Common myeloid progenitor, CD34-positive (primary cell): ENCODE results near the gene ERBIN.
"Not testable (repeated sequence)": the region's sequence is repeated elsewhere in the genome, so short reads cannot be mapped to it uniquely, and the experiment has no call there.

Source experiments
- CTCF ChIA-PET: fragments of 350-600 bp; sonication (Branson Sonifier 250); formaldehyde crosslinking; loops from one replicate; lab custom pipeline; 2021; ENCODE audit warnings: antibody characterized with exemption; lab: Charles Lee
- POLR2A ChIA-PET: fragments of 350-600 bp; sonication (Branson Sonifier 250); formaldehyde crosslinking; loops from one replicate; lab custom pipeline; 2021; ENCODE audit warnings: antibody characterized with exemption; lab: Charles Lee
- DNase-seq, 3 donors: peaks; one replicate each; pipeline versions ENCODE4 v3.0.0 to v3.0.0-alpha.2; 2013
- H3K27ac ChIP-seq, 2 experiments: 1 replicate in 1 of 2; 2 replicates in 1 of 2; pipeline ENCODE4 v1.7.0; 2013; ENCODE audit warnings: inconsistent platforms in 2 of 2, low read length in 2 of 2, mild to moderate bottlenecking in 2 of 2, low read depth in 1 of 2, moderate library complexity in 1 of 2; ENCODE audit not compliant: severe bottlenecking in 2 of 2, insufficient read depth in 1 of 2, poor library complexity in 1 of 2
- H3K27me3 ChIP-seq, 5 experiments: replicated peaks in 2 of 5; 1 replicate in 3 of 5; 2 replicates in 2 of 5; pipeline versions ENCODE4 v1.6.1 to v1.7.0; 2013; ENCODE audit warnings: low read length in 4 of 5, mild to moderate bottlenecking in 2 of 5, moderate library complexity in 2 of 5, inconsistent platforms in 1 of 5; ENCODE audit not compliant: insufficient read depth in 5 of 5, control insufficient read depth in 4 of 5
- H3K36me3 ChIP-seq, 4 experiments: 1 replicate in 2 of 4; 2 replicates in 2 of 4; pipeline versions ENCODE4 v1.6.1 to v1.7.0; 2013; ENCODE audit warnings: low read length in 3 of 4, control low read depth in 1 of 4, mild to moderate bottlenecking in 1 of 4; ENCODE audit not compliant: control insufficient read depth in 4 of 4, insufficient read depth in 4 of 4
- H3K4me1 ChIP-seq, 4 experiments: 1 replicate in 3 of 4; 2 replicates in 1 of 4; pipeline versions ENCODE4 v1.6.1 to v1.7.1; 2013; ENCODE audit warnings: low read length in 3 of 4, mild to moderate bottlenecking in 3 of 4, control low read depth in 1 of 4, inconsistent platforms in 1 of 4, moderate library complexity in 1 of 4; ENCODE audit not compliant: control insufficient read depth in 4 of 4, insufficient read depth in 4 of 4; ENCODE audit errors: control extremely low read depth in 1 of 4
- H3K4me3 ChIP-seq, 7 experiments: 1 replicate in 4 of 7; 2 replicates in 3 of 7; pipeline versions ENCODE4 v1.5.1 to v1.7.0; 2013; ENCODE audit warnings: mild to moderate bottlenecking in 7 of 7, low read length in 6 of 7, moderate library complexity in 6 of 7, inconsistent platforms in 2 of 7, low read depth in 2 of 7, control low read depth in 1 of 7; ENCODE audit not compliant: insufficient read depth in 4 of 7, control insufficient read depth in 1 of 7; ENCODE audit errors: extremely low read depth in 1 of 7
- H3K9me3 ChIP-seq, 5 experiments: 1 replicate in 4 of 5; 2 replicates in 1 of 5; pipeline versions ENCODE4 v1.6.1 to v1.7.1; 2013; ENCODE audit warnings: low read length in 4 of 5, mild to moderate bottlenecking in 2 of 5, inconsistent platforms in 1 of 5, low read depth in 1 of 5, moderate library complexity in 1 of 5; ENCODE audit not compliant: control insufficient read depth in 4 of 5, insufficient read depth in 2 of 5; ENCODE audit errors: control extremely low read depth in 1 of 5
- WGBS: methylation state at CpG from one replicate; pipeline ENCODE4 v1.1.5; 2013; ENCODE audit not compliant: insufficient coverage; 5-methylcytosine and 5-hydroxymethylcytosine counted together

The ERBIN gene

GRCh38 chr5:66041627-66042026, 115.3 kb downstream of the ERBIN start:
- WGBS, result no CpG with 5 or more reads among the region's 1 CpG
- no peak for DNase-seq
- Histone ChIP-seq H3K36me3 (peaks cover 10 to 43% (median 24%) of the 10 kb centered on the region in 4 experiments), H3K9me3 (no peaks in the 10 kb centered on the region), H3K27me3 (no peaks in the 10 kb centered on the region), H3K27ac (no peak overlapping the region), H3K4me3 (no peak overlapping the region), H3K4me1 (peaks cover 0 to 6% (median 0%) of the 10 kb centered on the region in 4 experiments)
- ChIA-PET CTCF (interaction anchor here (2.4 kb wide), 1 partner anchor 281 kb away, joined by 7 read pairs; no protein-coding TSS in a partner anchor), POLR2A (no interaction called here)

GRCh38 chr5:66057239-66057638, 130.9 kb downstream of the ERBIN start:
- Histone ChIP-seq H3K4me1 (no peaks in the 10 kb centered on the region), H3K4me3 (no peak overlapping the region), H3K27ac (no peak overlapping the region), H3K36me3 (peaks cover 9 to 23% (median 16%) of the 10 kb centered on the region in 4 experiments), H3K27me3 (no peaks in the 10 kb centered on the region), H3K9me3 (no peaks in the 10 kb centered on the region)
- ChIA-PET CTCF (no interaction called here), POLR2A (no interaction called here)
- WGBS, result no CpG with 5 or more reads among the region's 1 CpG
- DNase-seq, result no peak

GRCh38 chr5:66061320-66061719, 134.9 kb downstream of the ERBIN start:
- H3K27ac ChIP-seq, H3K4me1 ChIP-seq, POLR2A ChIA-PET, CTCF ChIA-PET, H3K27me3 ChIP-seq, H3K9me3 ChIP-seq, DNase-seq, H3K4me3 ChIP-seq: not testable (repeated sequence)
- peaks cover 0 to 11% (median 3%) of the 10 kb centered on the region in 4 experiments for H3K36me3 ChIP-seq
- WGBS, result no CpG with 5 or more reads among the region's 3 CpGs

- CTCF ChIA-PET, DNase-seq, H3K4me1 ChIP-seq, H3K27me3 ChIP-seq, H3K9me3 ChIP-seq, H3K27ac ChIP-seq, H3K4me3 ChIP-seq, POLR2A ChIA-PET: not testable (repeated sequence)
- H3K36me3 ChIP-seq, result peaks cover 0 to 12% (median 5%) of the 10 kb centered on the region in 4 experiments
- 95% methylated on average over 13 of the region's 13 CpGs for WGBS
Observed at GRCh38 chr5:66063061-66063460, 136.7 kb downstream of the ERBIN start.

GRCh38 chr5:66066826-66067225, 140.5 kb downstream of the ERBIN start:
- ChIA-PET POLR2A (no interaction called here), CTCF (interaction anchor here (1.0 kb wide), 1 partner anchor 8 kb away, joined by 3 read pairs; no protein-coding TSS in a partner anchor)
- WGBS, result no CpG with 5 or more reads among the region's 2 CpGs
- no peak for DNase-seq
- no peaks in the 10 kb centered on the region for H3K9me3 ChIP-seq
- H3K4me3 ChIP-seq, result no peak overlapping the region
- peaks cover 2 to 16% (median 13%) of the 10 kb centered on the region in 4 experiments for H3K36me3 ChIP-seq
- no peaks in the 10 kb centered on the region for H3K4me1 ChIP-seq
- no peak overlapping the region for H3K27ac ChIP-seq
- H3K27me3 ChIP-seq, result no peaks in the 10 kb centered on the region

GRCh38 chr5:66072031-66072430, 145.7 kb downstream of the ERBIN start:
- no peak overlapping the region for H3K4me3 ChIP-seq
- ChIA-PET CTCF (no interaction called here), POLR2A (no interaction called here)
- no peak overlapping the region for H3K27ac ChIP-seq
- H3K9me3 ChIP-seq, result no peaks in the 10 kb centered on the region
- H3K36me3 ChIP-seq, result peaks cover 7 to 22% (median 14%) of the 10 kb centered on the region in 4 experiments
- no peaks in the 10 kb centered on the region for H3K4me1 ChIP-seq
- no peaks in the 10 kb centered on the region for H3K27me3 ChIP-seq
- no CpG with 5 or more reads among the region's 1 CpG for WGBS
- DNase-seq, result no peak

- Histone ChIP-seq H3K4me1 (no peaks in the 10 kb centered on the region), H3K4me3 (no peak overlapping the region), H3K27ac (no peak overlapping the region), H3K27me3 (no peaks in the 10 kb centered on the region), H3K9me3 (no peaks in the 10 kb centered on the region), H3K36me3 (peaks cover 2 to 28% (median 18%) of the 10 kb centered on the region in 4 experiments)
- POLR2A ChIA-PET, result no interaction called here
- CTCF ChIA-PET, result interaction anchor here (1.1 kb wide), 1 partner anchor 8 kb away, joined by 3 read pairs; no protein-coding TSS in a partner anchor
- no peak for DNase-seq
Observed at GRCh38 chr5:66074901-66075300, 148.5 kb downstream of the ERBIN start.
